Measurements from ENCODE around the gene AFF3.

DNA sequence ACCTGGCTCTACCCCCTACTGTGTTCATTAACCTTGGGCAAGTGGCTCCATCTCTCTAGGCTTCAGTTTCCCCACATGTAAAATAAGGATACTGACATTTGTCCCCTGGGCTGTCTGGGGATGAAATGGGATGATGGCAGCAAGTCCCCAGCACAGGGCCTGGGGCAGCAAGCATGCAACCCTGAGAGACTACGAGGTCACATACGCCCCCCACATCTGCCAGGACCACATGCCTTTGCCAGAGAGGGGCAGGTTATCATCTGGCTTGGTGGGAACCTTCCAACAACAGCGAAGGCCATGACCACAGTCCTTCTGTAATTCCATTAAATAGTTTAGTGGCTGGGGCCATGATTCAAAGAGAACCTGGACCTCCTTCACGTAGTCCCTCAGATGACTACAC, 506.7 kb downstream of the AFF3 start:
- TF ChIP-seq, protein P1, sequence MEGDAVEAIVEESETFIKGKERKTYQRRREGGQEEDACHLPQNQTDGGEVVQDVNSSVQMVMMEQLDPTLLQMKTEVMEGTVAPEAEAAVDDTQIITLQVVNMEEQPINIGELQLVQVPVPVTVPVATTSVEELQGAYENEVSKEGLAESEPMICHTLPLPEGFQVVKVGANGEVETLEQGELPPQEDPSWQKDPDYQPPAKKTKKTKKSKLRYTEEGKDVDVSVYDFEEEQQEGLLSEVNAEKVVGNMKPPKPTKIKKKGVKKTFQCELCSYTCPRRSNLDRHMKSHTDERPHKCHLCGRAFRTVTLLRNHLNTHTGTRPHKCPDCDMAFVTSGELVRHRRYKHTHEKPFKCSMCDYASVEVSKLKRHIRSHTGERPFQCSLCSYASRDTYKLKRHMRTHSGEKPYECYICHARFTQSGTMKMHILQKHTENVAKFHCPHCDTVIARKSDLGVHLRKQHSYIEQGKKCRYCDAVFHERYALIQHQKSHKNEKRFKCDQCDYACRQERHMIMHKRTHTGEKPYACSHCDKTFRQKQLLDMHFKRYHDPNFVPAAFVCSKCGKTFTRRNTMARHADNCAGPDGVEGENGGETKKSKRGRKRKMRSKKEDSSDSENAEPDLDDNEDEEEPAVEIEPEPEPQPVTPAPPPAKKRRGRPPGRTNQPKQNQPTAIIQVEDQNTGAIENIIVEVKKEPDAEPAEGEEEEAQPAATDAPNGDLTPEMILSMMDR (IDR thresholded peaks at IDR 0.05): no peak
- TF ChIP-seq POLR2AphosphoS5 (IDR thresholded peaks at IDR 0.05): no peak
- TF ChIP-seq POLR2A (IDR thresholded peaks at IDR 0.05): no peak

All from stomach (tissue), 4 donors.